Naive thymus-derived CD4-positive, alpha-beta T cell (primary cell): ENCODE data around the gene ATP5F1E. TPM values are rescaled to one million over a fixed set of nuclear protein-coding genes. Genes with fewer than 3 reads are reported as not detected.
"Not testable (repeated sequence)": the region's sequence is repeated elsewhere in the genome, so short reads cannot be mapped to it uniquely, and the experiment has no call there.

Experiments used
- ATAC-seq: fragments of 150-1000 bp; cut with Tn5 transposase; 2 replicates; pipeline ENCODE4 v1.10.0; 2021; ENCODE audit warnings: mild to moderate bottlenecking, moderate library complexity
- CTCF ChIA-PET: fragments of 350-600 bp; sonication (Branson Sonifier 250); formaldehyde crosslinking; loops from one replicate; lab custom pipeline; 2021; ENCODE audit warnings: antibody characterized with exemption; lab: Charles Lee
- POLR2A ChIA-PET: fragments of 350-600 bp; sonication (Branson Sonifier 250); formaldehyde crosslinking; loops from one replicate; lab custom pipeline; 2021; ENCODE audit warnings: antibody characterized with exemption, inconsistent platforms; lab: Charles Lee
- DNase-seq, 9 donors: peaks; one replicate each; pipeline versions ENCODE4 v3.0.0 to v3.0.0-alpha.2; 2020 to 2022; ENCODE audit warnings: mixed read lengths in 1 of 9
- H3K27ac ChIP-seq: one replicate; pipeline ENCODE4 v1.7.0; 2013; ENCODE audit warnings: mild to moderate bottlenecking, low read depth, low read length, moderate library complexity
- H3K27me3 ChIP-seq, 2 donors: one replicate each; pipeline ENCODE4 v1.7.0; 2013; ENCODE audit warnings: low read length in 2 of 2, mild to moderate bottlenecking in 2 of 2, moderate library complexity in 2 of 2; ENCODE audit not compliant: control insufficient read depth in 2 of 2, insufficient read depth in 2 of 2
- H3K36me3 ChIP-seq, 3 experiments: 1 replicate in 2 of 3; 2 replicates in 1 of 3; pipeline ENCODE4 v1.7.0; 2013; ENCODE audit warnings: low read length in 3 of 3, mild to moderate bottlenecking in 3 of 3, moderate library complexity in 1 of 3; ENCODE audit not compliant: insufficient read depth in 3 of 3, control insufficient read depth in 2 of 3
- H3K4me1 ChIP-seq, 2 donors: one replicate each; pipeline ENCODE4 v1.7.0; 2013; ENCODE audit warnings: low read length in 2 of 2, mild to moderate bottlenecking in 2 of 2, moderate library complexity in 1 of 2; ENCODE audit not compliant: control insufficient read depth in 2 of 2, insufficient read depth in 2 of 2
- H3K4me3 ChIP-seq: 2 replicates; pipeline ENCODE4 v1.7.0; 2013; ENCODE audit warnings: mild to moderate bottlenecking, low read length
- H3K9me3 ChIP-seq, 3 experiments: 1 replicate in 2 of 3; 2 replicates in 1 of 3; pipeline ENCODE4 v1.7.0; 2013; ENCODE audit warnings: low read length in 3 of 3; ENCODE audit not compliant: control insufficient read depth in 2 of 3
- H3K27ac Mint-ChIP-seq, 9 donors: one replicate each; pipeline ENCODE4 v1.8.0; 2020 to 2022; ENCODE audit warnings: mixed read lengths in 9 of 9, mild to moderate bottlenecking in 8 of 9, moderate library complexity in 5 of 9, inconsistent platforms in 2 of 9
- H3K27me3 Mint-ChIP-seq, 5 donors: one replicate each; pipeline ENCODE4 v1.8.0; 2021 to 2022; ENCODE audit warnings: mixed read lengths in 5 of 5, mild to moderate bottlenecking in 1 of 5
- H3K36me3 Mint-ChIP-seq, 5 donors: one replicate each; pipeline ENCODE4 v1.8.0; 2020 to 2022; ENCODE audit warnings: mixed read lengths in 5 of 5, mild to moderate bottlenecking in 3 of 5, inconsistent platforms in 1 of 5
- H3K4me1 Mint-ChIP-seq, 7 donors: one replicate each; pipeline ENCODE4 v1.8.0; 2020 to 2022; ENCODE audit warnings: mixed read lengths in 7 of 7, mild to moderate bottlenecking in 3 of 7, inconsistent platforms in 1 of 7
- H3K4me3 Mint-ChIP-seq, 10 donors: one replicate each; pipeline ENCODE4 v1.8.0; 2020 to 2022; ENCODE audit warnings: mild to moderate bottlenecking in 10 of 10, mixed read lengths in 10 of 10, moderate library complexity in 6 of 10, inconsistent platforms in 2 of 10
- H3K9me3 Mint-ChIP-seq, 11 donors: one replicate each; pipeline ENCODE4 v1.8.0; 2020 to 2022; ENCODE audit warnings: mixed read lengths in 11 of 11, mild to moderate bottlenecking in 4 of 11, inconsistent platforms in 1 of 11, moderate library complexity in 1 of 11
- intact Hi-C, 2 donors: fragments of 100-400 bp; cut with micrococcal nuclease; formaldehyde crosslinking; loops; one replicate each; pipeline ENCODE4 v1.15.1; 2023
- polyA plus RNA-seq, 2 donors: library from polyadenylated mRNA; unstranded; fragments of 300-500 nt; fragmentation: Illumina TruSeq; gene quantifications; one replicate each; pipeline ENCODE4 v1.2.3, GENCODE V29; 2021
- total RNA-seq, 6 experiments: library from RNA in 5 of 6; stranded (reverse) in 5 of 6; gene quantifications; 1 replicate in 5 of 6; 2 replicates in 1 of 6; pipeline ENCODE4 v1.2.3 and lab custom pipeline; 2021 to 2026

ATP5F1E gene
- total and polyA plus RNA-seq, 7 experiments from 2014 or later, result 31.4 to 81.7 (median 67.4) TPM

GRCh38 chr20:58987790-58988564 is 44.2 kb downstream of the ATP5F1E start:
- peaks cover 11 to 15% of the 10 kb centered on the region in 2 donors for H3K4me1 ChIP-seq
- intact Hi-C loops, result no loop called here
- Mint-ChIP-seq H3K4me1 (peaks cover 17 to 34% (median 32%) of the 10 kb centered on the region in 7 donors), H3K27ac (peak overlapping the region in 3 of 9 donors; percentile 21 to 72 (median 53)), H3K9me3 (peaks cover 0 to 1% (median 0%) of the 10 kb centered on the region in 11 donors), H3K4me3 (no peak overlapping the region), H3K27me3 (no peaks in the 10 kb centered on the region), H3K36me3 (peaks cover 10 to 45% (median 26%) of the 10 kb centered on the region in 5 donors)
- H3K36me3 ChIP-seq, result peaks cover 27 to 72% (median 49%) of the 10 kb centered on the region in 3 experiments
- DNase-seq (no peak), ATAC-seq (no peak)
- POLR2A ChIA-PET, result interaction anchor here (1.4 kb wide), 1 partner anchor 10 kb away, joined by 4 read pairs; no protein-coding TSS in a partner anchor
- H3K27me3 ChIP-seq, result no peaks in the 10 kb centered on the region
- no peak overlapping the region for H3K4me3 ChIP-seq
- H3K9me3 ChIP-seq, result no peaks in the 10 kb centered on the region
- CTCF ChIA-PET, result interaction anchor here (0.6 kb wide), 1 partner anchor 416 kb away, joined by 3 read pairs; no protein-coding TSS in a partner anchor
- H3K27ac ChIP-seq, result no peak overlapping the region

- DNase-seq (no peak), ATAC-seq (no peak)
- H3K27ac Mint-ChIP-seq, result peak overlapping the region in 4 of 9 donors; percentile 52 to 75 (median 72)
- Histone ChIP-seq H3K27me3 (no peaks in the 10 kb centered on the region), H3K36me3 (peaks cover 27 to 63% (median 40%) of the 10 kb centered on the region in 3 experiments), H3K9me3 (no peaks in the 10 kb centered on the region), H3K27ac (no peak overlapping the region), H3K4me3 (no peak overlapping the region), H3K4me1 (peaks cover 20 to 24% of the 10 kb centered on the region in 2 donors)
- peaks cover 0 to 1% (median 0%) of the 10 kb centered on the region in 11 donors for H3K9me3 Mint-ChIP-seq
- POLR2A ChIA-PET, result interaction anchor here (1.4 kb wide), 1 partner anchor 9 kb away, joined by 4 read pairs; no protein-coding TSS in a partner anchor
- peaks cover 24 to 43% (median 41%) of the 10 kb centered on the region in 7 donors for H3K4me1 Mint-ChIP-seq
- H3K4me3 Mint-ChIP-seq, result no peak overlapping the region
- CTCF ChIA-PET, result no interaction called here
- H3K36me3 Mint-ChIP-seq, result peaks cover 6 to 45% (median 22%) of the 10 kb centered on the region in 5 donors
- intact Hi-C loops, result no loop called here
- no peaks in the 10 kb centered on the region for H3K27me3 Mint-ChIP-seq
Observed at GRCh38 chr20:58986968-58987517, 45.1 kb downstream of the ATP5F1E start.

- Histone ChIP-seq H3K4me3 (no peak overlapping the region), H3K36me3 (peaks cover 27 to 57% (median 34%) of the 10 kb centered on the region in 3 experiments), H3K4me1 (peaks cover 24% of the 10 kb centered on the region in 2 donors), H3K27me3 (no peaks in the 10 kb centered on the region), H3K9me3 (no peaks in the 10 kb centered on the region), H3K27ac (no peak overlapping the region)
- Mint-ChIP-seq H3K4me1 (peaks cover 26 to 47% (median 42%) of the 10 kb centered on the region in 7 donors), H3K36me3 (peaks cover 2 to 41% (median 20%) of the 10 kb centered on the region in 5 donors), H3K9me3 (peaks cover 0 to 4% (median 0%) of the 10 kb centered on the region in 11 donors), H3K27me3 (no peaks in the 10 kb centered on the region), H3K27ac (peak overlapping the region in 7 of 9 donors; percentile 7 to 75 (median 52)), H3K4me3 (no peak overlapping the region)
- intact Hi-C loops, result no loop called here
- ATAC-seq (no peak), DNase-seq (no peak)
- ChIA-PET CTCF (interaction anchor here (0.6 kb wide), 1 partner anchor 45 kb away, joined by 4 read pairs; the partner anchor contains the start of gene ATP5F1E), POLR2A (no interaction called here)
Observed at GRCh38 chr20:58986286-58986967, 45.7 kb downstream of the ATP5F1E start.

- ATAC-seq (no peak), DNase-seq (no peak)
- CTCF ChIA-PET, result no interaction called here
- Mint-ChIP-seq H3K4me1 (peaks cover 26 to 47% (median 42%) of the 10 kb centered on the region in 7 donors), H3K36me3 (peaks cover 0 to 34% (median 19%) of the 10 kb centered on the region in 5 donors), H3K4me3 (no peak overlapping the region), H3K27ac (peak overlapping the region in 4 of 9 donors; percentile 12 to 55 (median 28)), H3K27me3 (no peaks in the 10 kb centered on the region), H3K9me3 (peaks cover 0 to 4% (median 0%) of the 10 kb centered on the region in 11 donors)
- Histone ChIP-seq H3K4me1 (peaks cover 24% of the 10 kb centered on the region in 2 donors), H3K9me3 (no peaks in the 10 kb centered on the region), H3K4me3 (no peak overlapping the region), H3K27me3 (no peaks in the 10 kb centered on the region), H3K36me3 (peaks cover 22 to 52% (median 26%) of the 10 kb centered on the region in 3 experiments), H3K27ac (no peak overlapping the region)
- POLR2A ChIA-PET, result no interaction called here
- intact Hi-C loops, result no loop called here
Observed at GRCh38 chr20:58985656-58986055, 46.5 kb downstream of the ATP5F1E start.

- ATAC-seq (no peak), DNase-seq (no peak)
- intact Hi-C loops, result loop anchor here in 1 of 2 donors (5.0 kb wide), 1 partner anchor 677 kb away; the partner anchor contains the start of gene RAB22A
- Mint-ChIP-seq H3K36me3 (peaks cover 0 to 28% (median 16%) of the 10 kb centered on the region in 5 donors), H3K4me3 (peak overlapping the region in 5 of 10 donors; percentile 2 to 46 (median 12)), H3K4me1 (peaks cover 26 to 47% (median 42%) of the 10 kb centered on the region in 7 donors), H3K9me3 (peaks cover 0 to 4% (median 0%) of the 10 kb centered on the region in 11 donors), H3K27me3 (peaks cover 0 to 1% (median 0%) of the 10 kb centered on the region in 5 donors), H3K27ac (peak overlapping the region in 7 of 9 donors; percentile 3 to 71 (median 48))
- Histone ChIP-seq H3K36me3 (peaks cover 19 to 44% (median 20%) of the 10 kb centered on the region in 3 experiments), H3K27ac (no peak overlapping the region), H3K27me3 (no peaks in the 10 kb centered on the region), H3K4me1 (peaks cover 24% of the 10 kb centered on the region in 2 donors), H3K4me3 (no peak overlapping the region), H3K9me3 (no peaks in the 10 kb centered on the region)
- ChIA-PET CTCF (no interaction called here), POLR2A (interaction anchor here (0.8 to 1.0 kb wide), 3 partner anchors 24 to 96 kb away, joined by 3 to 4 read pairs (median 3); partner anchors contain the start of gene ATP5F1E)
Observed at GRCh38 chr20:58984691-58985090, 47.4 kb downstream of the ATP5F1E start.

- Mint-ChIP-seq H3K4me1 (peaks cover 26 to 47% (median 42%) of the 10 kb centered on the region in 7 donors), H3K36me3 (peaks cover 0 to 18% (median 8%) of the 10 kb centered on the region in 5 donors), H3K4me3 (peak overlapping the region in 6 of 10 donors; percentile 86 to 94 (median 92)), H3K27ac (peak overlapping the region in 3 of 9 donors; percentile 62 to 90 (median 77))
- CTCF ChIA-PET, H3K9me3 ChIP-seq, H3K27me3 Mint-ChIP-seq, H3K27me3 ChIP-seq, DNase-seq, H3K27ac ChIP-seq, H3K9me3 Mint-ChIP-seq, ATAC-seq, H3K4me3 ChIP-seq: not testable (repeated sequence)
- Histone ChIP-seq H3K36me3 (peaks cover 8 to 28% (median 13%) of the 10 kb centered on the region in 3 experiments), H3K4me1 (peaks cover 24% of the 10 kb centered on the region in 2 donors)
- POLR2A ChIA-PET, result interaction anchor here (0.6 to 2.3 kb wide), 5 partner anchors 50 to 94 kb away, joined by 4 to 16 read pairs (median 6); partner anchors contain the start of gene ATP5F1E
- intact Hi-C loops, result loop anchor here in 1 of 2 donors (5.0 kb wide), 1 partner anchor 676 kb away; the partner anchor contains the start of gene RAB22A
Observed at GRCh38 chr20:58983115-58983468, 49.0 kb downstream of the ATP5F1E start.
